ENCODE data around the gene TUBB2A.

TUBB2A gene

DNA sequence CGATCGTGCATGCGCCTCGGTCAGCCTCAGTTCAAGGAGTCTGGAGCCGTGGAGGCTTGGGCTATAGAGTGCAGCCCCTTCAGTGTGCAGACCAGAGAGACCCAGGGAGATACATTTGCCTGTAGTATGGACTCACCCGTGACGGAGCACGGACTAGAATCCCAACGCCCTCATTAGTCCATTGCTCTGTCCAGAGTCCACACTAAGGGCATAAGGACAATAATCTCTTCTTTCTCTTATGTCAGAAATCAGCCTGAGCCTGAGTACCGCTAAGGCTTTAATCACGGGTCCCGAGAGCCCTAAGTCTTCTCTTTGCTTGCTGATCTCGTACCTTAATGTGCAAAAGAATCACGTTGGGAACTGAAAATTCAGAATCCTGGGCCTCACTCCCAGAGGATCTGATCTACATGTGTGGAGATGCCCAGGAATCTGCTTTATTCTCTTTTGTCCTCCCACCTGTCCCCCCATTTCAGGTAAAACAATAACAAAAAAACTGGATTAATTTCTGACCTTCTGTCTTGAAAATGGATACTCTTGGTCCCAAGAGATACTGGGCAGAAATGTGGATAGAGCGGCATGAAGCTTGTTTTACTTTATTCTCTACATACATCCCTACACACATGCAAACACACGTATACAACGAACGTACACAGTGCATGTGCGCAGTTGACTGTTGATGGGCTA lies 38.2 kb downstream of the TUBB2A start:
- peak overlapping the region; percentile 79 for H3K4me3 ChIP-seq (ENCODE audit: extremely low read depth, insufficient read depth, low read length, poor library complexity, severe bottlenecking)
- peak overlapping the region; percentile 92 for H3K27ac ChIP-seq (ENCODE audit: low read depth, low read length, severe bottlenecking)
- no peaks in the 10 kb centered on the region for H3K9me3 ChIP-seq (ENCODE audit: control insufficient read depth, low read length)
- peaks cover 6% of the 10 kb centered on the region for H3K36me3 ChIP-seq (ENCODE audit: control insufficient read depth, insufficient read depth, low read length)
- no peaks in the 10 kb centered on the region for H3K4me1 ChIP-seq (ENCODE audit: control insufficient read depth, insufficient read depth, low read length, poor library complexity, severe bottlenecking)
- WGBS, 2 experiments (ENCODE audit: insufficient coverage in 2 of 2): 7 to 25% methylated on average over 11 to 16 of the region's 19 CpGs

DNA sequence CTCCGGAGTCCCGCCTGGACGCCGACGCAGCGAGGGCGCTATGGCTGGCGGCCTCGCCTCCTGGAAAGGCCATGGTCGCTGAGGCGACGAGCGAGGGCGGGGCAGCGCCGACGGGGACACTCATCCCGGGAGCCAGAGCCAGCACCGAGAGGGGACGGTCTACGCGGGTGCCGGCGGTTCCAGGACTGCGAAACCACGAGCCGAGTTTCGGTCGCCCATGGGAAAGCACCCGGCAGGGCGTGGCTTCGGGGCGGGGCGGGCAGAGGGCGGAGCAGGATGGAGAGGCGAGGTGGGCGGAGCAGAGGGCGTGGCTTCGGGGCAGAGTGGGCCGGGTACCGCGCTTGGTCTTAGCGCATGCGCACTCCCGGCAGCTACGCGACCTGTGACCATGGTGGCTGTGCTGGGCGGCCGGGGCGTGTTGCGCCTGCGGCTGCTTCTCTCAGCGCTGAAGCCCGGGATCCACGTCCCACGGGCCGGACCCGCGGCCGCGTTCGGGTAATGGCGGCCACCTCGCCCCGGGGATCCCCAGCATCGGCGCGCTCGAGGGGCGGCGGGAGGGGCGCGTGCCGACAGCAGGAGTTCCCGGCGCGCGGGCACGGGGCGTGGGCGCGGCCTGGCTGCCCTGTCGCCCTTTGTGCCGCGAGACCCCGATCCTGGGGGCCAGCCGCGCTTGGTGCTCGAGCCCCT lies 38.8 kb downstream of the TUBB2A start, which contains the start of gene BPHL:
TSS of gene BPHL (plus strand) at position 359 of the 687 bp plus-strand sequence. CDS start at position 389, 30 bp downstream.
- Histone ChIP-seq H3K9me3 (ENCODE audit: control insufficient read depth, low read length) (no peaks in the 10 kb centered on the region), H3K4me1 (ENCODE audit: control insufficient read depth, insufficient read depth, low read length, poor library complexity, severe bottlenecking) (no peaks in the 10 kb centered on the region), H3K27ac (ENCODE audit: low read depth, low read length, severe bottlenecking) (peak within 1 kb of the TSS; percentile 92), H3K36me3 (ENCODE audit: control insufficient read depth, insufficient read depth, low read length) (peaks cover 12% of the 10 kb centered on the region), H3K4me3 (ENCODE audit: extremely low read depth, insufficient read depth, low read length, poor library complexity, severe bottlenecking) (peak within 1 kb of the TSS; percentile 79)
- 0% methylated on average over 75 to 83 of the region's 89 CpGs for WGBS, 2 experiments (ENCODE audit: insufficient coverage in 2 of 2)

DNA sequence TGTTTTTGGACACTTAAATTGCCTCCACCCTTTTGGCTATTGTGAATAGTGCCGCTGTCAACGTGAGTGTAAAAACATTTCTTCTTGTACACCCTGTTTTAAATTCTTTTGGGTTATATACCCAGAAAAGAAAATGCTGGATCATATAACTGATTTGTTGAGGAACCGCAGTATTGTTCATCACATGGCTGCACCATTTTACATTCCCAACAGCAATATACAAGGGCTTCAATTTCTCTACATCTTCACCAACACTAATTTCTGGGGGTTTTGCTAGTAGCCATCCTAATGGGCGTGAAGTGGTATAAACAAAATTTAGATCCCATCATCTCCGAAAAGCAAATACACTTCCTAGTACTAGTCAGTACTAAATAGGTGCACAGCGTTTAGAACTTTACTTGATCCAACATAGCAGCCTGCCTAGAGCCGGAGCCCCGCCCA lies 39.4 kb downstream of the TUBB2A start:
- Histone ChIP-seq H3K4me1 (ENCODE audit: control insufficient read depth, insufficient read depth, low read length, poor library complexity, severe bottlenecking) (no peaks in the 10 kb centered on the region), H3K27ac (ENCODE audit: low read depth, low read length, severe bottlenecking) (peak overlapping the region; percentile 92), H3K36me3 (ENCODE audit: control insufficient read depth, insufficient read depth, low read length) (peaks cover 18% of the 10 kb centered on the region), H3K4me3 (ENCODE audit: extremely low read depth, insufficient read depth, low read length, poor library complexity, severe bottlenecking) (peak overlapping the region; percentile 79), H3K9me3 (ENCODE audit: control insufficient read depth, low read length) (no peaks in the 10 kb centered on the region)
- 0% methylated on average over 3 of the region's 8 CpGs for WGBS, 2 experiments (ENCODE audit: insufficient coverage in 2 of 2)

GRCh38 chr6:3114377-3114776 lies 43.0 kb downstream of the TUBB2A start:
- 91 to 96% methylated on average over 3 to 5 of the region's 6 CpGs for WGBS, 2 experiments (ENCODE audit: insufficient coverage in 2 of 2)
- H3K4me1 ChIP-seq (ENCODE audit: control insufficient read depth, insufficient read depth, low read length, poor library complexity, severe bottlenecking): no peaks in the 10 kb centered on the region
- no peak overlapping the region for H3K4me3 ChIP-seq (ENCODE audit: extremely low read depth, insufficient read depth, low read length, poor library complexity, severe bottlenecking)
- no peaks in the 10 kb centered on the region for H3K9me3 ChIP-seq (ENCODE audit: control insufficient read depth, low read length)
- H3K36me3 ChIP-seq (ENCODE audit: control insufficient read depth, insufficient read depth, low read length): peaks cover 51% of the 10 kb centered on the region
- no peak overlapping the region for H3K27ac ChIP-seq (ENCODE audit: low read depth, low read length, severe bottlenecking)

DNA sequence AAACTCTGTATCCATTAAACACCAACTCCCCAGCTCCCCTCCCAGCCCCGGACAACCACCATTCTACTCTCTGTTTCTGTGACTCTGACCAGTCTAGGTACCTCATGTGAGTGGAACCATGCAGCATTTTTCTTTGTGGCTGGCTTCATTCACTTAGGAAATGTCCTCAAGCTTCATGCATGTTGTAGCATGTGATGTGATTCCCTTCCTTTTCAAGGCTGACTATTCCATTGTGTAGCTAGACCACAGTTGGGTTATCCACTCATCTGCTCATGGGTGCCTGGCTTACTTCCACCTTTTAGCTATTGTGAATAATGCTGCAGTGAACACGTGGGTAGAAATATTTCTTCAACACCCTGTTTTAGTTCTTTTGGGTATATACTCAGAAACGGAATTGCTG lies 47.6 kb downstream of the TUBB2A start:
- Histone ChIP-seq H3K36me3 (ENCODE audit: control insufficient read depth, insufficient read depth, low read length) (peaks cover 89% of the 10 kb centered on the region), H3K27ac (ENCODE audit: low read depth, low read length, severe bottlenecking) (no peak overlapping the region), H3K4me1 (ENCODE audit: control insufficient read depth, insufficient read depth, low read length, poor library complexity, severe bottlenecking) (no peaks in the 10 kb centered on the region), H3K9me3 (ENCODE audit: control insufficient read depth, low read length) (no peaks in the 10 kb centered on the region), H3K4me3 (ENCODE audit: extremely low read depth, insufficient read depth, low read length, poor library complexity, severe bottlenecking) (no peak overlapping the region)
- WGBS, 2 experiments (ENCODE audit: insufficient coverage in 2 of 2): 100% methylated on average over 1 to 2 of the region's 3 CpGs

- WGBS, 2 experiments (ENCODE audit: insufficient coverage in 2 of 2): 94 to 99% methylated on average over 10 of the region's 10 CpGs
- no peak overlapping the region for H3K4me3 ChIP-seq (ENCODE audit: extremely low read depth, insufficient read depth, low read length, poor library complexity, severe bottlenecking)
- H3K36me3 ChIP-seq (ENCODE audit: control insufficient read depth, insufficient read depth, low read length): peaks cover 91% of the 10 kb centered on the region
- no peaks in the 10 kb centered on the region for H3K9me3 ChIP-seq (ENCODE audit: control insufficient read depth, low read length)
- no peak overlapping the region for H3K27ac ChIP-seq (ENCODE audit: low read depth, low read length, severe bottlenecking)
- H3K4me1 ChIP-seq (ENCODE audit: control insufficient read depth, insufficient read depth, low read length, poor library complexity, severe bottlenecking): no peaks in the 10 kb centered on the region
Measured at GRCh38 chr6:3108746-3109414, 48.5 kb downstream of the TUBB2A start.

Measured in mesodermal cell (in vitro differentiated cells).